H9 (cell line): ENCODE data around the gene ADAM33. TPM values are rescaled to one million over a fixed set of nuclear protein-coding genes. Genes with fewer than 3 reads are reported as not detected.

Experiments used
- DNase-seq: peaks from one replicate; pipeline ENCODE4 v3.0.0-alpha.2; 2017
- H2AFZ ChIP-seq: one replicate; pipeline ENCODE4 v1.6.1; 2013; ENCODE audit warnings: mild to moderate bottlenecking, low read length, control low read depth, moderate library complexity
- H2AK5ac ChIP-seq: 2 replicates; pipeline ENCODE4 v1.6.1; 2013; ENCODE audit warnings: low read length, control low read depth, mixed read lengths; ENCODE audit not compliant: insufficient read length
- H2BK120ac ChIP-seq: one replicate; pipeline ENCODE4 v1.6.1; 2013; ENCODE audit warnings: low read depth, mild to moderate bottlenecking, low read length, control low read depth, inconsistent platforms; ENCODE audit not compliant: poor library complexity, severe bottlenecking
- H2BK12ac ChIP-seq: 2 replicates; pipeline ENCODE4 v1.6.1; 2013; ENCODE audit warnings: low read length, control low read depth, mixed read lengths, low read depth; ENCODE audit not compliant: insufficient read length
- H2BK15ac ChIP-seq: 2 replicates; pipeline ENCODE4 v1.6.1; 2013; ENCODE audit warnings: low read depth, low read length, control low read depth
- H2BK20ac ChIP-seq: one replicate; pipeline ENCODE4 v1.6.1; 2013; ENCODE audit warnings: low read depth, mild to moderate bottlenecking, low read length, control low read depth, inconsistent platforms; ENCODE audit not compliant: poor library complexity, severe bottlenecking
- H2BK5ac ChIP-seq: 2 replicates; pipeline ENCODE4 v1.6.1; 2013; ENCODE audit warnings: low read length, control low read depth, mixed read lengths; ENCODE audit not compliant: insufficient read length
- H3K14ac ChIP-seq: 2 replicates; pipeline ENCODE4 v1.6.1; 2013; ENCODE audit warnings: low read length, control low read depth; ENCODE audit not compliant: insufficient read depth
- H3K18ac ChIP-seq: 2 replicates; pipeline ENCODE4 v1.6.1; 2013; ENCODE audit warnings: low read depth, mild to moderate bottlenecking, mixed read lengths, low read length, control low read depth; ENCODE audit not compliant: insufficient read length
- H3K23ac ChIP-seq: 2 replicates; pipeline ENCODE4 v1.6.1; 2013; ENCODE audit warnings: low read length, control low read depth, mixed read lengths, low read depth; ENCODE audit not compliant: insufficient read length
- H3K23me2 ChIP-seq: 2 replicates; pipeline ENCODE4 v1.6.1; 2013; ENCODE audit warnings: low read depth, mild to moderate bottlenecking, mixed read lengths, low read length, control low read depth; ENCODE audit not compliant: insufficient read length, poor library complexity, severe bottlenecking
- H3K27ac ChIP-seq: 2 replicates; pipeline ENCODE4 v1.5.1; 2013; ENCODE audit warnings: low read length, control low read depth, mixed read lengths, low read depth; ENCODE audit not compliant: insufficient read length
- H3K27me3 ChIP-seq: 2 replicates; pipeline ENCODE4 v1.6.1; 2013; ENCODE audit warnings: low read length, control low read depth, inconsistent platforms; ENCODE audit not compliant: insufficient read depth
- H3K4ac ChIP-seq: 2 replicates; pipeline ENCODE4 v1.6.1; 2013; ENCODE audit warnings: low read depth, mild to moderate bottlenecking, control low read depth, inconsistent platforms, low read length, moderate library complexity
- H3K4me1 ChIP-seq: 2 replicates; pipeline ENCODE4 v1.6.1; 2013; ENCODE audit warnings: low read length, control low read depth, inconsistent platforms; ENCODE audit not compliant: insufficient read depth
- H3K4me2 ChIP-seq: 2 replicates; pipeline ENCODE4 v1.6.1; 2013; ENCODE audit warnings: low read length, control low read depth, mixed read lengths; ENCODE audit not compliant: insufficient read length, insufficient read depth
- H3K56ac ChIP-seq: 2 replicates; pipeline ENCODE4 v1.6.1; 2013; ENCODE audit warnings: low read depth, mild to moderate bottlenecking, mixed read lengths, low read length, control low read depth; ENCODE audit not compliant: insufficient read length
- H3K79me1 ChIP-seq: 2 replicates; pipeline ENCODE4 v1.6.1; 2013; ENCODE audit warnings: low read depth, mild to moderate bottlenecking, moderate library complexity, low read length, control low read depth, inconsistent platforms; ENCODE audit not compliant: insufficient read depth, poor library complexity, severe bottlenecking
- H3K79me2 ChIP-seq: 2 replicates; pipeline ENCODE4 v1.6.1; 2013; ENCODE audit warnings: low read length, control low read depth, inconsistent platforms; ENCODE audit not compliant: insufficient read depth
- H3K9ac ChIP-seq: 2 replicates; pipeline ENCODE4 v1.6.1; 2013; ENCODE audit warnings: low read length, control low read depth, mixed read lengths; ENCODE audit not compliant: insufficient read length; ENCODE audit errors: extremely low read depth
- H3K9me3 ChIP-seq: one replicate; pipeline ENCODE4 v1.6.1; 2013; ENCODE audit warnings: low read depth, low read length, inconsistent platforms; ENCODE audit not compliant: control insufficient read depth
- H3T11ph ChIP-seq: one replicate; pipeline ENCODE4 v1.6.1; 2013; ENCODE audit warnings: mild to moderate bottlenecking, low read length, control low read depth, inconsistent platforms
- H4K20me1 ChIP-seq: one replicate; pipeline ENCODE4 v1.6.1; 2013; ENCODE audit not compliant: control insufficient read depth, insufficient read length, insufficient read depth
- H4K5ac ChIP-seq: 2 replicates; pipeline ENCODE4 v1.6.1; 2013; ENCODE audit warnings: low read depth, mild to moderate bottlenecking, mixed read lengths, low read length, control low read depth; ENCODE audit not compliant: insufficient read length
- H4K8ac ChIP-seq: replicated peaks from 2 replicates; pipeline ENCODE4 v1.6.1; 2013; ENCODE audit warnings: low read length, control low read depth, mixed read lengths, low read depth; ENCODE audit not compliant: insufficient read length
- H4K91ac ChIP-seq: 2 replicates; pipeline ENCODE4 v1.6.1; 2013; ENCODE audit warnings: low read depth, mild to moderate bottlenecking, moderate library complexity, mixed read lengths, low read length, control low read depth; ENCODE audit not compliant: insufficient read length
- H3K27ac Mint-ChIP-seq, 3 experiments: 2 replicates in 2 of 3; 3 replicates in 1 of 3; pipeline ENCODE4 v1.8.0; 2020 to 2021; ENCODE audit warnings: mixed read lengths in 3 of 3, mild to moderate bottlenecking in 1 of 3, moderate library complexity in 1 of 3
- H3K27me3 Mint-ChIP-seq: 2 replicates; pipeline ENCODE4 v1.8.0; 2021; ENCODE audit warnings: low read depth, mild to moderate bottlenecking, moderate library complexity, mixed read lengths
- H3K36me3 Mint-ChIP-seq, 3 experiments: 2 replicates in 2 of 3; 3 replicates in 1 of 3; pipeline ENCODE4 v1.8.0; 2020 to 2021; ENCODE audit warnings: low read depth in 3 of 3, mixed read lengths in 3 of 3; ENCODE audit not compliant: insufficient read depth in 1 of 3
- H3K4me1 Mint-ChIP-seq, 2 experiments: 2 replicates each; pipeline ENCODE4 v1.8.0; 2020; ENCODE audit warnings: mixed read lengths in 2 of 2
- H3K4me3 Mint-ChIP-seq, 2 experiments: 2 replicates in 1 of 2; 3 replicates in 1 of 2; pipeline ENCODE4 v1.8.0; 2020 to 2021; ENCODE audit warnings: mild to moderate bottlenecking in 2 of 2, mixed read lengths in 2 of 2, moderate library complexity in 1 of 2
- H3K9me3 Mint-ChIP-seq, 2 experiments: 2 replicates in 1 of 2; 3 replicates in 1 of 2; pipeline ENCODE4 v1.8.0; 2020; ENCODE audit warnings: mild to moderate bottlenecking in 2 of 2, mixed read lengths in 2 of 2, moderate library complexity in 1 of 2
- CTCF ChIP-seq: fragments of 200-600 bp; sonication (generic); conservative IDR thresholded peaks from 3 replicates; pipeline ENCODE4 v1.8.0; 2021; ENCODE audit warnings: antibody characterized with exemption, mild to moderate bottlenecking
- whole genome bisulfite sequencing: extraction: QIAGEN DNeasy Blood & Tissue Kit; methylation state at CpG from one replicate; pipeline ENCODE4 v1.1.7; 2013; ENCODE audit warnings: missing lambda C conversion rate, low lambda C conversion rate, mixed read lengths; ENCODE audit not compliant: insufficient read length; ENCODE audit errors: extremely low coverage; 5-methylcytosine and 5-hydroxymethylcytosine counted together
- total RNA-seq: library from RNA; stranded (reverse); gene quantifications from 2 replicates; pipeline ENCODE4 v1.2.1, GENCODE V29; 2021

Gene ADAM33
- total RNA-seq, 1 experiment from 2014 or later, result 4.0 TPM

GRCh38 chr20:3646651-3647050 lies 35.2 kb downstream of the ADAM33 start:
- no peaks in the 10 kb centered on the region for H3K9me3 Mint-ChIP-seq
- no peak overlapping the region for H4K8ac ChIP-seq
- no peak overlapping the region for H3K4me3 Mint-ChIP-seq
- no peak overlapping the region for H3K4me2 ChIP-seq
- DNase-seq, result no peak
- no peak overlapping the region for H3K4ac ChIP-seq
- no peak overlapping the region for H3K27ac Mint-ChIP-seq
- H2AFZ ChIP-seq, result no peak overlapping the region
- no peak overlapping the region for H3K9ac ChIP-seq
- no peaks in the 10 kb centered on the region for H3K4me1 ChIP-seq
- H4K20me1 ChIP-seq, result no peaks in the 10 kb centered on the region
- H3K27ac ChIP-seq, result no peak overlapping the region
- no peaks in the 10 kb centered on the region for H3K79me2 ChIP-seq
- H3T11ph ChIP-seq, result no peak overlapping the region
- no peak overlapping the region for H3K23ac ChIP-seq
- no peak overlapping the region for H4K91ac ChIP-seq
- H2BK12ac ChIP-seq, result no peak overlapping the region
- no peak overlapping the region for H4K5ac ChIP-seq
- no peaks in the 10 kb centered on the region for H3K9me3 ChIP-seq
- H2BK15ac ChIP-seq, result no peak overlapping the region
- no peaks in the 10 kb centered on the region for H3K27me3 ChIP-seq
- H2BK120ac ChIP-seq, result no peak overlapping the region
- H3K27me3 Mint-ChIP-seq, result no peaks in the 10 kb centered on the region
- WGBS, result no CpG with 5 or more reads among the region's 13 CpGs
- no peaks in the 10 kb centered on the region for H3K79me1 ChIP-seq
- H3K56ac ChIP-seq, result no peak overlapping the region
- H2BK20ac ChIP-seq, result no peak overlapping the region
- no peaks in the 10 kb centered on the region for H3K4me1 Mint-ChIP-seq
- H2AK5ac ChIP-seq, result no peak overlapping the region
- H3K36me3 Mint-ChIP-seq, result peaks cover 0 to 10% (median 0%) of the 10 kb centered on the region in 3 experiments; a peak in 4 of 7 replicates
- H3K18ac ChIP-seq, result no peak overlapping the region
- no peak for TF ChIP-seq CTCF
- H2BK5ac ChIP-seq, result no peak overlapping the region
- no peaks in the 10 kb centered on the region for H3K23me2 ChIP-seq
- no peak overlapping the region for H3K14ac ChIP-seq
